SU-DHL-6 (cell line): Measurements from ENCODE around the gene TRIM3.

ENCODE experiments used
- H2AFZ ChIP-seq: fragments of 200-600 bp; sonication (generic); 2 replicates; pipeline ENCODE4 v1.6.1; 2014; ENCODE audit warnings: low read depth, mild to moderate bottlenecking, moderate library complexity, mixed read lengths, antibody characterized with exemption, low read length; ENCODE audit not compliant: severe bottlenecking
- H3F3A ChIP-seq: fragments of 200-600 bp; shearing (Covaris generic); 2 replicates; pipeline ENCODE4 v1.6.0; 2016; ENCODE audit warnings: antibody characterized with exemption, mild to moderate bottlenecking; ENCODE audit not compliant: insufficient read depth
- H3K27ac ChIP-seq: fragments of 200-600 bp; sonication (generic); 2 replicates; pipeline ENCODE4 v1.5.1; 2016; ENCODE audit warnings: low read depth, mild to moderate bottlenecking, low read length, moderate library complexity, mixed read lengths
- H3K27me3 ChIP-seq: fragments of 200-600 bp; sonication (generic), shearing (Covaris generic); 2 replicates; pipeline ENCODE4 v1.6.0; 2014; ENCODE audit warnings: mild to moderate bottlenecking, low read length
- H3K36me3 ChIP-seq: fragments of 200-600 bp; sonication (generic); 2 replicates; pipeline ENCODE4 v1.6.1; 2014; ENCODE audit warnings: mild to moderate bottlenecking, low read length, mixed read lengths
- H3K4me2 ChIP-seq: fragments of 300-600, 200-600 bp; shearing (Covaris generic), sonication (generic); 2 replicates; pipeline ENCODE4 v1.6.0; 2014; ENCODE audit warnings: low read length, low read depth, mild to moderate bottlenecking; ENCODE audit not compliant: poor library complexity, severe bottlenecking
- H3K4me3 ChIP-seq: fragments of 200-600 bp; sonication (generic); 2 replicates; pipeline ENCODE4 v1.5.1; 2014; ENCODE audit warnings: antibody characterized with exemption, low read length, mild to moderate bottlenecking, mixed read lengths; ENCODE audit not compliant: insufficient read depth, poor library complexity, severe bottlenecking
- H3K79me2 ChIP-seq: fragments of 200-600 bp; sonication (generic); 2 replicates; pipeline ENCODE4 v1.6.1; 2014; ENCODE audit warnings: mild to moderate bottlenecking, low read length, moderate library complexity; ENCODE audit not compliant: insufficient read depth
- H3K9ac ChIP-seq: fragments of 200-600 bp; sonication (generic); 2 replicates; pipeline ENCODE4 v1.7.0; 2014; ENCODE audit warnings: mild to moderate bottlenecking, low read length
- H3K9me2 ChIP-seq: fragments of 200-600 bp; sonication (generic); replicated peaks from 2 replicates; pipeline ENCODE4 v1.6.1; 2014; ENCODE audit warnings: low read length; ENCODE audit not compliant: insufficient read depth
- H3K9me3 ChIP-seq: fragments of 200-600 bp; sonication (generic); 2 replicates; pipeline ENCODE4 v1.6.1; 2014; ENCODE audit warnings: low read length, mixed read lengths; ENCODE audit not compliant: insufficient read depth
- H4K20me1 ChIP-seq: fragments of 200-600 bp; sonication (generic); 2 replicates; pipeline ENCODE4 v1.6.1; 2014; ENCODE audit warnings: low read depth, mild to moderate bottlenecking, antibody characterized with exemption, low read length, moderate library complexity, mixed read lengths
- CTCF ChIP-seq: fragments of 200-600 bp; sonication (generic); IDR thresholded peaks from one replicate; pipeline ENCODE4 v1.5.1; 2017; ENCODE audit warnings: antibody characterized with exemption, mild to moderate bottlenecking, low read length, moderate library complexity; ENCODE audit not compliant: insufficient read depth, poor library complexity, severe bottlenecking
- EZH2phosphoT487 ChIP-seq: fragments of 200-600 bp; sonication (generic), shearing (Covaris generic); conservative IDR thresholded peaks from 2 replicates; pipeline ENCODE4 v1.6.1; 2018; ENCODE audit warnings: mild to moderate bottlenecking, antibody characterized with exemption, low read length, moderate library complexity, mixed read lengths

TRIM3 gene

GRCh38 chr11:6453152-6453551 is 20.6 kb downstream of the TRIM3 start:
- Histone ChIP-seq H3K27ac (no peak overlapping the region), H3K4me2 (no peak overlapping the region), H4K20me1 (no peaks in the 10 kb centered on the region), H3K36me3 (no peaks in the 10 kb centered on the region), H3K27me3 (no peaks in the 10 kb centered on the region), H3K4me3 (no peak overlapping the region), H3K9me2 (no peaks in the 10 kb centered on the region), H3K9me3 (no peaks in the 10 kb centered on the region), H2AFZ (no peak overlapping the region), H3K79me2 (no peaks in the 10 kb centered on the region), H3K9ac (no peak overlapping the region), H3F3A (no peaks in the 10 kb centered on the region)
- TF ChIP-seq CTCF (no peak), EZH2phosphoT487 (no peak)

- Histone ChIP-seq H2AFZ (no peak overlapping the region), H3K9ac (no peak overlapping the region), H4K20me1 (no peaks in the 10 kb centered on the region), H3K4me2 (no peak overlapping the region), H3K27me3 (no peaks in the 10 kb centered on the region), H3K4me3 (no peak overlapping the region), H3K79me2 (no peaks in the 10 kb centered on the region), H3K9me2 (no peaks in the 10 kb centered on the region), H3K36me3 (no peaks in the 10 kb centered on the region), H3K27ac (no peak overlapping the region), H3F3A (no peaks in the 10 kb centered on the region), H3K9me3 (no peaks in the 10 kb centered on the region)
- TF ChIP-seq CTCF, result no peak
- no peak for TF ChIP-seq EZH2phosphoT487
Observed at GRCh38 chr11:6452219-6452618, 21.5 kb downstream of the TRIM3 start.

- Histone ChIP-seq H3K9ac (no peak overlapping the region), H3K79me2 (no peaks in the 10 kb centered on the region), H3K4me2 (no peak overlapping the region), H3F3A (no peaks in the 10 kb centered on the region), H3K36me3 (no peaks in the 10 kb centered on the region), H3K9me2 (no peaks in the 10 kb centered on the region), H3K27me3 (no peaks in the 10 kb centered on the region), H3K27ac (no peak overlapping the region), H2AFZ (no peak overlapping the region), H3K9me3 (no peaks in the 10 kb centered on the region), H4K20me1 (no peaks in the 10 kb centered on the region), H3K4me3 (no peak overlapping the region)
- TF ChIP-seq EZH2phosphoT487 (no peak), CTCF (no peak)
Observed at GRCh38 chr11:6448574-6448973, 25.2 kb downstream of the TRIM3 start.
